ENCODE measurements around the gene FMN1.
"Not testable (repeated sequence)": the region's sequence is repeated elsewhere in the genome, so short reads cannot be mapped to it uniquely, and the experiment has no call there.

FMN1 gene

DNA sequence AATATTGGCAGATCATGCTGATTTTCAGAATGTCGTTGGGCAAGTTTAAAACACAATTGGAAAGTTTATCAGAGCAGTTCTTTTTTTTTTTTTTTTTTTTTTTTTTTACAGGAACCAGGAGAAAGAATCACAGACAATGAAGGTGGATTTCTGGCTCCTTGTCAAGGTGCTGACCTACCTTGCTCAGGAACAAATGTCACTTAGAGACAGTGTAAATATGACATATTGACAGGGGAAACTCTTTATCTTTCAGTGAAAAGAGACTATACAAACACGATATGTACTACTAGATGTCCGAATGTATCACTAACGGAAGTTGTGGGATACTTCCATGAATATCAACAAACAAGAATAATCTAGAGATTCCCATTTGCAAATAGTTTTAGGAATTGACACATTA is 237.3 kb downstream of the FMN1 start:
- no peak for DNase-seq

DNA sequence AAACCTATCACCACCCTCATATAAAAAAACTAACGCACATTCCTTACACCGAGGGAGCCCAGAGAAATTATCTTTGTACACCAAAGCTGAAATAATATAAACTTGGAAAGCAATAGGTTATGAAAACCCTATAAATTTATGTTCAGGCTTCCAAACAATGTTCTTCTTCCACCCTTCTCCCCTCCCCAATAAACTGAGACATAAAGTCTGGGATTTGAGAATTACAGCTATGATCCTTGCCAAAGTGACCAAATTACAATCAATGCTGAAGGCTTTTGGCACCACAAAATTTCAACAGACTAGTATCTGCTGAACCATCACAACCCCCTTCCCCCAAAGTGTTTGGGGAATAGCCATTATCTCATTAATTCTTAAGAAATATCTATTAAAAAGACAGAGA is 237.8 kb downstream of the FMN1 start:
- DNase-seq = no peak

DNA sequence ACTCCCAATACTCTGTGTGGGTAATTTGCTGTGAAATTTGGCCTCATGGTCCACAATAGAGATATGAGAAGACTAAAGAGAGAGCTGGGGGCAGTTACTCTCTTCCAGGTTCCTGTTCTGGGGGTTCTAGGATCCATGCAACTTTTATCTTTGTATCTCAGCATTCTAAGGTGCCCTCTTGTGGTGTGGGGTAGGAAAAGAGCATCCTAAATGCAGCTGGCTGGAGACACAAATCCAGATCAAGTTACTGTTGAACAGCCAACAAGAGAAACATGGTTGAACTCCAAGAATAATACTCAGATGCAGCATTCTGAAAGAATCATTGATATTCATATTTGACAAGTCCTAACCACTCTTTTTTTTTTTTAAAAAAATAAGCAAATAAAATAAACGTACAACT is 238.5 kb downstream of the FMN1 start:
- DNase-seq = no peak

DNA sequence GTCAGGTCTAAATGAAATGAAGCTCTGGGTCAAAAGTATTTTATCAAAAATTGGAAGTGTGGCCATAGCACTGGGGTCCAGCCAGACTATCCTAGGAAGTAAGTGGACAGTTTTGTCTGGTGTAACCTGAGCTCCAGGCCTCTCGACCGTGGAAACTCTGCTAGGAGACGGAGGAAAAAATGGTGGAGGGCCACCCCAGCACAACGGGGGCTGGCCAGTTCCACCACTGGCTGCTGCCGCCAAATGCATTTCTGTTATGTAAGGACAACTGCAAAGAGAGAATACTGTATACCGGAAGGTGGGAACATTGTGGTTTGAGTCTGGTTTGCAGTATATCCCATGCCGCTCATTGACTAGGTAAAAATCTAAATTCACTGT is 241.0 kb downstream of the FMN1 start:
- no peak for DNase-seq

DNA sequence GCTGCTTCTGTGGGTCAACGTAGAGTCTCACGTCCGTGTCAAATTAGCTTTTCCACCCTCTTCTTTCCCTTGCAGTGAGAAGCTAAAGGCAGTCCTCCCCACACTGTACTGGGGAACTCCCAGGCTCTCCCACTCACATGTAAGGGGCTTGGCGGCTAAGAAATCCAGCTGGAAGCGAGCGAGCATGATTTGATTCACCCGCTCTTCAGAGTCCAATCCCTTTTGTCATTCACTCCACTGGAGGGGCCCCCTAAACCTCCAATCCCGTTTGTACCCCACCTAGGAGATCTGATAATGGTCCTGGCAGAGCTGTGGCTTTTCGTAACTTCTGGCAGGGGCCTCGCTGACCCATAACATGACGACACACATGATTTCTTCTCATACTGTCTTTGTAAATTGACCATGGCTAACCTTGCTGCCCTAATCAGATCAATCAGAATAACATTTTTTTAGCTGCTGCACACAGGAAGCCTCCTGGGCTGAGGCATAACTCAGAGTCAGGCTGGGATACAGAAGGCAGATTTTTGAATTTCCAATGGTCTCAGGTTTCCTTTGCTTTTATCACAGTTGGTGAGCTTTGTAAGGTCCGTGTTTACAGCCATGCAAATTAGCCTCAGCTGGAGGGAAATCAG is 241.5 kb downstream of the FMN1 start:
- no peak for DNase-seq

DNA sequence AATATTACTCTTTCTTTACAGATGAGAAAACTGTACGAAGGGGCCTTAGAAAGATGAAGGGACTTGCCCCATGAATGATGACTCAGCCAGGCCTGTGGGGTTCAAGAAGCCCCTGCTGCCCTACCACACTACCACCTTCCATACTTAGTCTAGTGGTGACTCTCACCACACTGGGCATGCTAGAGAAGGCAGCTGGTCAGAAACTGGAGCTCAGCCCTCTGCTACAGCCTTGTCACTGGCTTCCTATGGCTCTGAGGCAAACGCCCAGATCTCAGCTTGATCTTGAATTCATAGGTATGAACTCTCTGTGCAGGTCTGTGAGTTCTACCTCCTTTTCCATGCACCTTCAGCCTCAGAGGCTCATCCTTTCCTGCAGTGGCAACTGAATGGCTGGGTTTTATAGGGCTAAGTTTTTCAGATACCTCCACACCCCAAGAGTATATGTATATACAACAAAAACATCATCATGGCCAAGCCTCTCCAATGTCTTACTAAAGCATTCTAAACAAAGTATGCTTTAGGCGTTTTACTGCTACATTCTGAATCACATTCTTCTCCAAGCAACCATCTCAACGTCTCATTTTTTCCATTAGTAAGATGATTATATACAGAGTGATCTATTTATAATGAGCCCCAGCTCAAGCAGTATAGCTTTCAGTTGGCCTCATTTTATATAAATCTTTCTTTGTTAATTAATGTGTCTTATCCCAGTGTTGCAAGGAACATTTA is 242.6 kb downstream of the FMN1 start:
- no peak for DNase-seq

DNA sequence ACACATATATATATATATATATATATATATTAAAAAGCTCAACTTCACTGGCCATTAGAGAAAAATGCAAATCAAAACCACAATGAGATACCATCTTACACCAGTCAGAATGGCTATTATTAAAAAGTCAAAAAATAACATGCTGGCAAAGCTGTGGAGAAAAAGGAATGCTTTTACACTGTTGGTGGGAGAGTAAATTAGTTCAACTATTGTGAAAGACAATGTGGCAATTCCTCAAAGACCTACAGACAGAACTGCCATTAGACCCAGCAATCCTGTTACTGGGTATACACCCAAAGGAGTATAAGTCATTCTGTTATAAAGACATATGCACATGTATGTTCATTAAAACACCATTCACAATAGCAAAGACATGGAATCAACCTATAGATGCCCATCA is 244.5 kb downstream of the FMN1 start:
- not testable (repeated sequence) for DNase-seq

DNA sequence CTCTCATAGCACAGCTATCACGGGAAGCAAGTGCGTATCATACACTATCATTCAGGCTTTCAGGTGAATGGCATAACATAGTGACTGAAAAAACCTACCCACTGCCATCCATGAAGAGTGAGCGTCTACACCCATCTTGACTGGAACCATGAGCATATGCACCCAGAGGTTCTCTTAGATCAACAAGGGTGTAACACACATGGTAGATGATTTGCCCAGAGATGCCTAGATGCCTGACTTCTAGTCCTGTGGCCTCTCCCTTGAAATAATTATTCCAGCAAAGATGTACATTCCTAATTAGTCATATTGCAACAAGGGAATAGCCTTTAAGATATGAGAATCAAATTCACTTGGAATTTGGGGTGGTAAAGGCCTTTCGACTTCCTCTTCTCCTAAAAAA is 248.3 kb downstream of the FMN1 start:
- DNase-seq = no peak

DNA sequence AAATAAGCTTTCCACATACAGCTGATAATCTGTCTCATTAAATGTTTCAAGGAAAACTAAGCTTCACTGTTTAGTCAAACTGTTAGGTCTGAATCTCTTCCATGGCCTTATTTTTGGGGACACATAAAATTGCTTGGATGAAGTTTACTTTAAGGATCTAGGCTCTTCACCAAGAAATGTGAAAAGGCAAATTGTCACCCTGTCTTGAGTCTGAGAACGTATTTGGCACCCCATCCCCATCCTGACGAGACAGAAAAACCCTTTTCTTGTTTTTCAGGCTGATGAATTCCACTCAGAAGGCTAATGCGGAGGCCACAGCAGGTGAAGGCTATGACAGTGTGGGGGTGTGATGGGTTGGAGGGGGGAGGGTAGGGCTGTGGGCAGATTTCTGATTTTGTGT is 250.1 kb downstream of the FMN1 start:
- DNase-seq = no peak

DNA sequence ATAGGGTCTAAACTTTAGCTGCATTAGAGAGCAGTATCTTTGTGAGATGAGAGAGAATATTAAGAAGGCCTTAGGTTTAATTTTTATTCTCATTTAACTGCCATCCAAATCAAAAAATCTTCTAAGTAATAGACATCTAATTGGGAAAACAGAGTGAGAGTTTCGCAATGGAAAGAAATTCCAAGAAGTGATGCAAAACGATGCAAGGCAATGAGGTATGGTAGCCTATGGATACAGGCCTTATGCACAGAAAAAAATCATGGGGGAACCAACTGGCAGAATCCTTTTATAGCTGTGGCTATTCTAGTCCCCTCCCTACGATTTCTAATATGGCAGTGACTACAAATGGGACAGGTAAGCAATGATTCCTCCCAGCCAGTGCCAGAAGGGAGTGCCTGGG is 250.8 kb downstream of the FMN1 start:
- DNase-seq = no peak

DNA sequence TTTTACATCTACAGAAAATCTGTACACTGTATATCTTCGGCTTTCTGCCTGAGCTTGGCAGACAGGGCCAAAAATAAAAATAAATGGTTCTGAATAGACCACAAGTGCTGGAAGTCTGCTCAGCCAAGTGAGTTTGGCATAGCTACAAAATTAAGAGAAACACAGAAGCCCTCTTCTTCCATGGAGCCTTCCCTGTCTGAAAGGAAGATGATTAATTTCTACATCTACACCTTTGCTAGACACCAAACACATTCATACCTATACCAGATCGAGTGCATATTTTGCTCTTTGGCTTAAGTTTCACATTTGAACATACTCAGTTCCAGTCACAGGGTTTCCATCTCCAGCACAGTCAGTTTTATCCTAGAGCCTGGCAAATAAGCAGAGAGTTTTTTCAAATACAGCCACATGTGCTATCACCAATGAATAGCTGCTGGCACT is 252.1 kb downstream of the FMN1 start:
- no peak for DNase-seq

DNA sequence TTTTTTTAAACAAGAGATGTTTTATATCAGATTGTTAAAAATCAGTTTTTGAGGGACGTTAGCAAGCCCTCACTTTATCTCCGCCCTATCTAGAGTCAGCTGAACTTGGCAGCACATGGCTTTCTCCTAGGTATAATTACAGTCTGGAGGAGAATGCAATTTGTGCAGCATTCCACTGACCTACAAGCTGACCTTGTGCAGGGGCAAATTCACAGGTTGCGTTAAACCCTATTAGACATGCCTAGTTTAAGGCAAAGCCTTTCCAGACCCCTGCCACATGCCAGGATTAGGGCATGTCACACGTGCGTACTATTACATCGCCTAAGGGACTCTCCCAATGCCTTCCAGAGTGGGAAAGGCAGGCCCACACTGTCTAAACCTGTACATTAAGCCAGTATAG is 252.7 kb downstream of the FMN1 start:
- DNase-seq = no peak

DNA sequence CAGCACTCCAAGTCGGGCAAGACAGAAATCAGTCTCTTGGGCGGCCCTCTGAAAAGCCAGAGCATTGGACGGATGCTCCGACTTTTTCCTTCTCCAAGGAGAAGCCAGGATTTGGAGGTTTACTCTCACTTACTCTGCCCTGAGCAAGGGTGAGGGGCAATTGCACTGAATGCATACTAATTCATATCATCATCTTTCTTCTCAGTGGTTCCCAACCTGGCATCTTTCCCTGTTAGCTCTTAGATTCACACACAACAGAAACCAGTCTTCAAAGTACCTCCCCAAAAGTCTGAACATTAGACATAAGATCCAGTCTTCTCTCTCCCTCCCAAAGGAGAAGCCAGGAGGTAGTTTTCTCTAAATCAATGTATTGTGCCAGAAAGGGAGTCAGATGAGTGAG is 257.5 kb downstream of the FMN1 start:
- no peak for DNase-seq

DNA sequence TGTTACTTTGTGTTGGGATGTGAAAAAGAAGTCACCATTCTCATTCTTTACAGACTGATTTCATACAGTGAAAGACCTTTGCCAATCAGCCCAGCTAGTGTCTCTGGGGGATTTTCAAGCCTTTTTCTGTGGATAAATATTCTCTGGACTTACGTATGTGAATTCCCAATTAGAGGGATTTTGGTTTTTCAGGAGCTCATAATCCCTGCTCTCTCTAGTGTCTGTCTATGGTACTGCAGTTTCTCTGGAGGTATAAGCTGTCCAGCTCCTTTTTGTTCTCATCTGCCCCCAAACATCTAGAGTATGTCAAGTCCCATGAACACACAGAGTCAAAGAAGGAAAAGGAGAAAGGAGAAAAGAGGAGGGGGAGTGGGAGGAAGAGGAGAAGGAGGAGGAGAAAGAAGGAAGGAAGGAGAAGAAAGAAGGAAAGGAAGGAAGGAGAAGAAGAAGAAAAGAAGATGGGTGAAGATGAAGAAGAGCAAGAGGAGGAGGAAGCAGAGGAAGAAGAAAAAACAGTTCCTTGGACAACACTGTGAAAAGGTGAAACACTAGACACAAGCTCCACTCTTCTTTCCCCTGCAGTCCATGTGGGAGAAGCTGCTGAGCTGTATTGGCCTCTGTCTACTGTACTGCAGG is 258.1 kb downstream of the FMN1 start:
- DNase-seq = no peak

DNA sequence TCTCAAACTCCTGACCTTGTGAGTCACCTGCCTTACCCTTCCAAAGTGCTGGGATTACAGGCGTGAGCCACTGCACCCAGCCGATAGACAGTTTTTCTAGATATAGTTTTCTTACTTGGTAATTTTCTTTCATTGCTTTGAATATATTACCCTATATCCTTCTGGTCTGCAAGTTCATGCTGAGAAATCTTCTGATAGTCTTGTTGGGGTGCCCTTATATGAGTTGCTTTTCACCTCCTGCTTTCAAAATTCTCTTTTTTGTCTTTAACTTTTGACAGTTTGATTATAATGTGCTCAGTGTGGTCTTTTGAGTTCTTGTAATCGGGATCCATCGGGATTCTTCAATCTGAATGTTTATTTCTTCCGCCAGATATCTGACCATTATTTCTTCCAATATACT is 259.4 kb downstream of the FMN1 start:
- no peak for DNase-seq

DNA sequence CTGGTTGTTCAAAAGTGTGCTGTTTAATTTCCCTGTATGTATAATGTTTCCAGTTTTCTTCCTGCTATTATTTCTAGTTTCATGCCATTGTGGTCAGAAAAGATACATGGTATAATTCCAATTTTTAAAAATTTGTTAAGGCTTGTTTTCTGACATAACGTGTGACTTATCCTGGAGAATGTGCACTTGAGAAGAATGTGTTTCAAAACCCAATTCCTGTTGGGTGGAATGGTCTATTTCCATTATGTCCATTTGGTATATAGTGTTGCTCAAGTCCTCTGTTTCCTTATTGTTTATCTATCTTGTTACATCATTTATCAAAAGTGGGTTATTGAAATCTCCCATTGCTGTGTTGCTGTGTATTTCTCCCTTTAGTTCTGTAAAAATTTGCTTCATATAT is 261.3 kb downstream of the FMN1 start:
- no peak for DNase-seq

DNA sequence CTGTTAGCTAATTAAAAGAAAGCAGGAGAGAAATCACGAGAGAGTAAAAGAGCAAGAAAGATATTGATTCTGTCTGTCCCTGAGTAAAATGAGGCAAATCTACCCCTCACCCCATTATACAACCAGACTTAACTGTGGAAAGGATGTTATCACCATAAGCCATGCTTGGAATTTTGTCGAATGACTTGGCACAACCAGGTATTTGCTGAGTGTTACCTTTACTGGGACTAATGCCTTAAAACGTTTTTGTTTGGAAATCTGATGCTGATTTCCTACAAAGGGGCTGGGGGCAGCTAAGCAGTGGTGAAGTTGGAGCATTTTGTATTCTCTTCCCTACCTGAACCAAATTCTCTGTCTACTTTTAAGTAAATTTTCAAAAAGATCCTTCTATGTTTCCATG is 265.6 kb downstream of the FMN1 start:
- DNase-seq = no peak

DNA sequence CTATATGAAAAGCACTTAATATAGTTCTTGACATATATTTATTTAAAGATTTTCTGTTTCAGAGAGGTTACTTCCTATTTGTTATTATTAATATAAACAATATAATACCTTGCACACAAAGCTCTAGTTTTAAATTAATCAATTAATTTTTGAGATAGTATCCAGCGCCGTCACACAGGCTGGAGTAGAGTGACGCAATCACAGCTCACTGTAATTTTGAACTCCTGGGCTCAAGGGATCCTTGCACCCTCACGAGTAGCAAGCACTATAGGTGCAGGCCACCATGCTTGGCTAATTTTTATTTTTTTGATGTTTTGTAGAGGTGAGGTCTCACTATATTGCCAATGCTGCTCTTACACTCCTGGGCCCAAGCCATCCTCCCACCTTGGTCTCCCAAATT is 267.4 kb downstream of the FMN1 start:
- no peak for DNase-seq

DNA sequence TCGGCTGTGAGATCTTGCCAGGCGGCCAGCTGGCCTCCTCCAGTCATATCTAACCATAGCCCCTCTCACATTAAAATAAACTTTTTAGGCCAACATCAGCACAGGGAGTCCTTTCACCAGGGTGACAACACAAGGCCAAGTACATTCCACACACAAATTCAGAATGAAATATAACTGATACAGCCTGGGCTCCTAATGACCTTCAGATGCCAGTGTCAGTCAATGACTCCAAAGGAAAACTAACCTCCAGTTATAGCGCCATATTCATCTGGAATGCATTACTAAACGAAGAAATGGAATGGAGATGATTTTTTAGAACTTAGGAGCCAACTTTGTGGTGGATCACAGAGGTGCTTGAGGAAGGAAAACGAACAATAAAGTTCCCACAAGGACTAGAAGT is 271.3 kb downstream of the FMN1 start:
- DNase-seq = no peak

DNA sequence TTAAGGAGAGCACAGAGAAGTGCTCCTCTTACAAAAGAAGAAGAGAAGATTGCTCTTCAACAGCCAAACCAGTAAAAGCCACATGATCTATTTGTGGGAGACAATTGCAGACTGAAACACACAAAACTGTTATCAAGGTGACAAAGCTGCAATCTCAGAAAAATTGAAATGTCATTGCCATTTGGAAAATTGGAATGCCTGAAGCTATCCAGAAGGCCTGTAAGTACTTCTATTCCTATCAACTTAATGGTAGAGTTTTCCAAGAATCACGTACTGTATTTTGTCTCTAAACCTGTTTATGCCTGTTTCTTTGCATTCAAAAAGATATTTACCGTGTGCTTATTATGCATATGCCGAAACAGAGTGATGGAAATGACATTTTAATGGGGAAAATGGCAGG is 272.0 kb downstream of the FMN1 start:
- no peak for DNase-seq

DNA sequence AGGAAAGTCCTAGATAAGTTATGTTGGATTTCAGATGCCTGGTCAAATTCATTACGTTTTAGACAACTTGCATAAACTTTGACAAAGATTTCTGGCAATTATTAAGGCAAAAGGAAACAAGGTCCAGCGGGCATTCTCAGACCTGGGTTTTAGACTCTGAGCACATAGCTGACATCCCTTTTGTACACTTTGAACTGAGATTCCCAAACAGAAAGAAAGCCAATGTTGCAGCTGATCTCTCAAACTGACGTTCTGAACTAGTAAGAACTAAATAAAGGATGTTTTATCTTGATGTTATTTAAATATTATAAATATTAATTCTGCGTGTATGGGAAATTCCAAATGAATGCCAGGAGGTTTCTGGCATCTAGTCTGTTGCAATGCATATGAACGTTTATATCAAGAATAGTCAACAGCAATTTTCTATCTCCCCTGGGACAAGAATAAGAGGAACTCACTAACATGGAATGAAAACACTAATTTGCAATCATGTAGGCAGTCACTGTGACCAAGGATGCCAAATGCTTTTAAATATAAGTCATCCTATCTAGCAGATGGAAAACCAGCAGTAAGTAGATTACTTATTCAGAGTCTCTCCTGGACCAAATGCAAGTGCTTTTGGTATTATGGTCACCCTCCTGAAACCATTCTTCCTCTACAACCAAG is 274.6 kb downstream of the FMN1 start:
- no peak for DNase-seq

DNA sequence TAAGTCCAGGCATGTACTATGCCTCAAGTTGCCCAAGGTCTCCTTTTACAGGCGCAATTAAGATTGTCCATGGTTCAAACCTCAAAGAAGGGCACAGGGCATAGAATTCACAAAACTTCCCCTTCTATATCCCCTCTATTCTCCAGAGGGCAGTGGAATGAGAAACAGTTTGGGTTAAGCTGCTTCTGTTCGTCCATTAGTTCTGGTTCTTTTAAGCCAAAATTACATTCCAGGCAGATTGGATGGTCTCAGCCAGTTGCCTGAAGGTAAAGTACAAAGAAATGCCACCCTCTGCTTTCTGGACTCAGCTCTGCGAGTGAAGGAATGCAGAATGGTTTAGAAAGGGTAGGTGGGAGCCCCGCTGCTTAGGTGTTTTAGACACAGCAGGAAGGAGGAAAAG is 276.0 kb downstream of the FMN1 start:
- DNase-seq = no peak

DNA sequence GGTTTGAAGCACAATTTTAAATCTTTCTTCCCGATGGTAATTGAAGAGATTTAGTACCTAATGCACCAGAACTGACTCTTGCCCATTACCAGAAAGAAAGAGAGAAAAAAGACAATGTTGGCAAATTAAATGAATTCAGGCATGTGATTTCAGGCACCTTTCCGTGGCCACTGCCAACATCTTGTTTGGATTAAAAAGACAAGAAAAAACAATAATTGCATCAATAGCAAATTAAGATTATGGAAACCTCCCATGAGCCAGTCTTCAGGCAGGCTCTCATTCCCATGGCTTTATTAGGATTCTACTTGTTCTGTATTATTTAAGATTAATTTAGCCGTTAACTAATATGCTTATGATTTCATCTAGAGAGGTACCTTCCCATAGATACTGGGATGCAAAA is 283.7 kb downstream of the FMN1 start:
- DNase-seq = no peak

DNA sequence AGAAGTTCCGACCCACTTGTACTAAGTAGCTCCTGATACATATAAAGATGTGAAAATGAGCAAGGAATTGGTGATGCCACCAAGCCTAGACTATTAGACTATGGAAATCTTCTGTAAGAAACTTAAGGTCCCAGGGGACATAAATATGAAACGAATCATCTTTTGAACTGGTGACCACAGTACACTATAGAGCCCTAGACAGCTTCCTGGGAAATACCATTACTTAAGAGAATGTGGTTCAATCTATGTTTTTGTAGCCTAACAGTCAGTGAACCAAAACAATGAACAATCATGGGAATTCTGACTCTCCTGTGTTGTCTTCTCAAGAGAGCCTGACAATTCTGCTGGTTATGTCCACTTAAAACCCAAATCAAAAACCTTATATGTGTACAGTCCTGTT is 285.1 kb downstream of the FMN1 start:
- no peak for DNase-seq

Measured in CD4-positive, alpha-beta T cell treated with Interleukin-4 for 1 hour (primary cell).